ENCODE results near the gene SH3BGR.

The SH3BGR gene

DNA sequence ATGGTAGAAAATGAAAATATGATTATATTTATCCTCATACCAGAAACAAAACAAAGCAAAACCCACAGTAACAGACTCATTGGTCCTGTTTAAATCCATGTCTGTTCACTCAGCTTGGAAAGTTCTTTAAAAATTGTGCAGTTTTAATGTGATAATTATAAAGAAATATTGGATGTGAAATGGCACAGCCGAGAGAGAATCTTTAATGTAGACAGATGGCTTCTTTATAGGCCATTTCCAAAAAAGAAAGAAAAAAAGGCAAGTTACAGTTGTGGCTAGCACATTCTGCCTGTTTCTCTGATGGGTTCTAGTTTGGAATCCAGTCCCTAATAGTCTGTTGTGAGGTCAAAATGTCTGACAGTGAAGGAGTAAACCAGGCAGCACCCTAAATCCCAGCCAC, 62.0 kb downstream of the SH3BGR start:
- H3K4me3 ChIP-seq (ENCODE audit: low read length), result no peak overlapping the region
- TF ChIP-seq, protein P1, sequence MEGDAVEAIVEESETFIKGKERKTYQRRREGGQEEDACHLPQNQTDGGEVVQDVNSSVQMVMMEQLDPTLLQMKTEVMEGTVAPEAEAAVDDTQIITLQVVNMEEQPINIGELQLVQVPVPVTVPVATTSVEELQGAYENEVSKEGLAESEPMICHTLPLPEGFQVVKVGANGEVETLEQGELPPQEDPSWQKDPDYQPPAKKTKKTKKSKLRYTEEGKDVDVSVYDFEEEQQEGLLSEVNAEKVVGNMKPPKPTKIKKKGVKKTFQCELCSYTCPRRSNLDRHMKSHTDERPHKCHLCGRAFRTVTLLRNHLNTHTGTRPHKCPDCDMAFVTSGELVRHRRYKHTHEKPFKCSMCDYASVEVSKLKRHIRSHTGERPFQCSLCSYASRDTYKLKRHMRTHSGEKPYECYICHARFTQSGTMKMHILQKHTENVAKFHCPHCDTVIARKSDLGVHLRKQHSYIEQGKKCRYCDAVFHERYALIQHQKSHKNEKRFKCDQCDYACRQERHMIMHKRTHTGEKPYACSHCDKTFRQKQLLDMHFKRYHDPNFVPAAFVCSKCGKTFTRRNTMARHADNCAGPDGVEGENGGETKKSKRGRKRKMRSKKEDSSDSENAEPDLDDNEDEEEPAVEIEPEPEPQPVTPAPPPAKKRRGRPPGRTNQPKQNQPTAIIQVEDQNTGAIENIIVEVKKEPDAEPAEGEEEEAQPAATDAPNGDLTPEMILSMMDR (conservative IDR thresholded peaks at IDR 0.05; ENCODE audit: low read length), result no peak
- DNase-seq (ENCODE audit: low read depth), result no peak

DNA sequence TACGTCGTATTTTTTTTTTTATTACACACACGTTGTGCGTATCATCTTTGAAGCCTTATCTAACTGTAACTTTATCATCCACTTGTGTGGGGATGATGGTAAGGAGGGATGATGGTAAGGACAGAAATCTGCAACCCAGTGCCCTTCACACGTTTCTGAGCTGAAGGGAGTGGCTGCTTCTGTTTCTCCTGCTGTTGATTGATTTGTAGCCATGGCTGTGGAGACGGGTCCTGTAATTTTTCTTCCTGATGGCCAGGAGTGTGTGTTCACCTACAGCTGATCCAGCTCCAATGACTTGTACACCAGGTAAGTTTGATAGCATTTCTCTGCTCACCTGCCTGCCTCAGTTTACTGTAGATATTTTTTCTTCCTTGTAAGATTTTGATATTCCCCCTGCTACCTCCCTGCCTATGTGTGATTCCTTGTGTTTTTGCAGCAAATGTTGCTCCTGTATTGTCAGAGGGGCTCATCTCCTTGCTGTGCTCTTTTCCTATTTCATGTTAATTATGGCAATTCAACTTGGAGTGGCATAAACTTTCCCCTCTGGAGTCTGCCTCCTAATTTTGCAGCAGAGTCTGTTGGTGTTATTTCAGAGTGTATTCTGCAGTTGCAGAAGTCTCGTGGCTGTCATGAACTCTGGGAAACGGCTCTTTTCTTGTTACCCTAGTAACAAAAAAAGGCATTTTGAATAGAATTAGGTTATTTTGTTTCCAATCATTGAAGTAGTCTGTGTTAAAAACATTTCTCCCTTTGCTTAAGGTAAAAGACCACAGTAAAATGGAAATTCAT, 64.1 kb downstream of the SH3BGR start:
- no peak for DNase-seq (ENCODE audit: low read depth)
- no peak overlapping the region for H3K4me3 ChIP-seq (ENCODE audit: low read length)
- TF ChIP-seq, protein P1 (conservative IDR thresholded peaks at IDR 0.05; ENCODE audit: low read length), result no peak

- peak; percentile 32 for DNase-seq (ENCODE audit: low read depth)
- TF ChIP-seq, protein P1 (conservative IDR thresholded peaks at IDR 0.05; ENCODE audit: low read length), result peak; percentile 89
- no peak overlapping the region for H3K4me3 ChIP-seq (ENCODE audit: low read length)
Measured at GRCh38 chr21:39518055-39518846, 66.5 kb downstream of the SH3BGR start.

- TF ChIP-seq, protein P1 (conservative IDR thresholded peaks at IDR 0.05; ENCODE audit: low read length), result no peak
- no peak overlapping the region for H3K4me3 ChIP-seq (ENCODE audit: low read length)
- peak; percentile 52 for DNase-seq (ENCODE audit: low read depth)
Measured at GRCh38 chr21:39518847-39519210, 67.1 kb downstream of the SH3BGR start.

- no peak for DNase-seq (ENCODE audit: low read depth)
- no peak overlapping the region for H3K4me3 ChIP-seq (ENCODE audit: low read length)
- TF ChIP-seq, protein P1 (conservative IDR thresholded peaks at IDR 0.05; ENCODE audit: low read length), result no peak
Measured at GRCh38 chr21:39519835-39520234, 68.1 kb downstream of the SH3BGR start.

DNA sequence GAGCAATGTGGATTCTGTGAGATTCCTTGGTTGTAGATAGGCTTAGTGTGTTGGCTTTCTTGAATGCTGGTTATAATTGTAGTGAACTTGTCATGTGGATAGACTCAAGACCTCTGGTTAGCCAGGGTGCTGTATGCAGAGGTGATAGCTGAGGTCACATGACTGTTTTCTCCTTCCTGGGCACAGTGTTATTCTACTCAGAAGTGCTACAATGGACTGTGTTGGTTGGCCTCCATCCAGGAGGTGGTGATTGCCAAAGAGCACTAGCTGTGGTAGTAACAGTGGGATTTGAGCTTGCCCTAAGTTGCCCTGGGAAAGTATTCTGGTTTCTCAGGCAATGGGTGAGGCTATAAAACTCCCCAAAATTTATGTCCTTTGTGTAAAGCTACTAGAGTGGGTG, 71.6 kb downstream of the SH3BGR start:
- TF ChIP-seq, protein P1 (conservative IDR thresholded peaks at IDR 0.05; ENCODE audit: low read length), result no peak
- H3K4me3 ChIP-seq (ENCODE audit: low read length), result no peak overlapping the region
- DNase-seq (ENCODE audit: low read depth), result no peak

DNA sequence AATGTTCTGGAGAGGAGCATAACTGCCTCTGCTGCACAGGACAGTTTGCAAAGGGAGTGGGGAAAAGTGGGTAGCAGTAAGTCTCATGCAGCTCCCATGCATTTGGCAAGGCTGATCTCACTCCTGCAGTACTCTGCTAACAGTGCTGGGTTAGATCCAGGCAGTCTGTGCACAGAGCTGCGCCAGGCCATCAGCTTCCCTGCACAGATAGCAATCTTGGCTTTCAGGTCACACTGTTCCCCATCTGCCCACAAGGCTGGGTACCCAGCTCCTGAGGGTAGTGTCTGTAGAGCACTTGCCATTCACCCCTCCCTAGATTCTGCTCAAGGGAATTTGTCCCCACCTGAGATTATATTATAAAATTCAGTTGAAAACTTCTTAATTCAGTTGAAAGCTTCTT, 72.1 kb downstream of the SH3BGR start:
- no peak overlapping the region for H3K4me3 ChIP-seq (ENCODE audit: low read length)
- TF ChIP-seq, protein P1 (conservative IDR thresholded peaks at IDR 0.05; ENCODE audit: low read length), result no peak
- no peak for DNase-seq (ENCODE audit: low read depth)

All from AG10803 (cell line).